Activated CD8-positive, alpha-beta memory T cell treated with anti-CD3 and anti-CD28 coated beads, Interleukin-2, amount 50 U/mL, for 48 hours (primary cell): ENCODE results near the gene ARSI.

Experiments
- DNase-seq: peaks from one replicate; pipeline ENCODE4 v3.0.0-alpha.2; 2020

Gene ARSI

DNA sequence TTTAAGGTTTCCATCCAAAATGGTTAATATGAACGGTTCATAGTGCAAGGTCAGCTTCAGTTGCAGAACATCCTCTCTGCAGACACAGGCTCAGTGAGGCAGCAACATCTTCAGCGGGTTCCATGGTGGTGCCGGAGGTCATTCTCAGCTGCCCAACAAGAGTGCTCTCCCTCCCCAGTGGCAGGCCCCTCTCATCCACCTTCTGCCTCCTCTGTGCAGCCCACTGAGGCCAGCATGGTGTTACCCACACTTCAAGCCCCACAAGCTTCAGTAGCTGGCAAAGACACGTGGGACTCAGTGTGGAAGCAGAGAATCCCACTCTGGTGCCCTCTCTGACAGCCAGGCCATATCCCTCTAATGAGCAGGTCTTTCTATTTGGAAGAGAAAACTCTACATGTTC, 4.1 kb upstream of the ARSI start:
- no peak for DNase-seq

DNA sequence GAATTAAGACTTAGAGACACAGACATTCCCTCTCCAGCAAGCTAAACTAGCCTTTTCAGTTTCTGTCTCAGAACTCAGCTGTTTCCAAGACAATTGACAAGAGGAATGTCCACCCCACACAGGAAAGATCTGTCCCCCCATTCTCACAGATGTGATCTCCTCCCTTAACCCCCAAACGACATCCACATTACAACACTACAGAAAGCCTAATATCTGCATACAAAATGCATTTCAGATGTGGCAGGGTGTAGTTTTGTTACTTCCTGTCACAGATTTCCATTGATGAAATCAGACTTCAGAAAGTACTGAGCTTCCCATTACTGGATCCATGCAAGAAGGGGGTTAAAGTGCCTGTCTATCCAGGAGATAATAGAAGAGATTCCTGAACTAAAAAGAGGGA, 2.9 kb upstream of the ARSI start:
- DNase-seq, result no peak

DNA sequence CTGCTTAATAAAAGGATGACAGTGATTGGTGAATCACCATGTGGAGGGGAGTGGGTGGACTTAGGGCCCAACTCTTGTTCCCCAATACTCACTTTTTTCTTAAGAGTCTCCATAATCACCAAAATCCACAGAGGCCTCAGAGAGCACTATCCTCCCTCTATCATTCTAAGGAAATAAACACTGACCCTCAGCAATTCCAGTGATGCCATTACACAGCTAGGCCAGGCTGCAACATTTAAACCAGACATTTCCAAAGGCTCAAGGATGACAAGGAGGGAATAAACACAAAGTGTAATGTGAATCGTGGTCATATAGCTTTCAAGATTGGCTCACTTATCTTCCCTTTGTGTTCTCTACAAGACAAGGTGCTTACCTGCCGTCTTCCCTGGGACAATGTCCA, 2.4 kb upstream of the ARSI start:
- no peak for DNase-seq

DNA sequence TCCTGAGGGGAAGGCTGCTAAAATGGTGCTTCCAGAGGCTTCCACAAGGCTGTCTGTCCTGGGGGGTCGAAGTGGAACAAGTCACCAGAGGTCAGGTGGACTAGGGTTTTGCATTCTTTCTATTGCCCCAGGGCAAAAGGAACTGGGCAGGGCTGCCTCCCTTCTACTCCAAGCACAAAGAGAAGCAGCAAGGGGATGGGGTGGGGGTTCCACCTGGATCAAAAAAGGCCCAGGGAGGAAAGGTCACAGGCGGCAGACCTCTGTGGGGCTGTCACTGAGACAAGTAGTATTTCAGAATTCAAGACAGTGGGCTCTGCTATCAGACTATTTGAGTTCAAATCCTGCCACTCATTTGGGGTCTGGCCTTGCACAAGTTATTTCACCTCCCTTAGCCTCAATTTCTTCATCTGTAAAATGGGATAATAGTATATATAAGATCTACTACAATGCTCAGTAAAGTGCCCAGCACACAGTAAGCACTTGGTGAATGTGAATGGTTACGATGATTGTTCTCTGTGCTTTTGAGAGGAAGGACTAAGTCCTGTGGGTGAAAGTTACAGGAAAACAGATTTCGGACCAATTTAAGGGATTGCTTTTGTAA, 1.9 kb upstream of the ARSI start:
- DNase-seq, result no peak

DNA sequence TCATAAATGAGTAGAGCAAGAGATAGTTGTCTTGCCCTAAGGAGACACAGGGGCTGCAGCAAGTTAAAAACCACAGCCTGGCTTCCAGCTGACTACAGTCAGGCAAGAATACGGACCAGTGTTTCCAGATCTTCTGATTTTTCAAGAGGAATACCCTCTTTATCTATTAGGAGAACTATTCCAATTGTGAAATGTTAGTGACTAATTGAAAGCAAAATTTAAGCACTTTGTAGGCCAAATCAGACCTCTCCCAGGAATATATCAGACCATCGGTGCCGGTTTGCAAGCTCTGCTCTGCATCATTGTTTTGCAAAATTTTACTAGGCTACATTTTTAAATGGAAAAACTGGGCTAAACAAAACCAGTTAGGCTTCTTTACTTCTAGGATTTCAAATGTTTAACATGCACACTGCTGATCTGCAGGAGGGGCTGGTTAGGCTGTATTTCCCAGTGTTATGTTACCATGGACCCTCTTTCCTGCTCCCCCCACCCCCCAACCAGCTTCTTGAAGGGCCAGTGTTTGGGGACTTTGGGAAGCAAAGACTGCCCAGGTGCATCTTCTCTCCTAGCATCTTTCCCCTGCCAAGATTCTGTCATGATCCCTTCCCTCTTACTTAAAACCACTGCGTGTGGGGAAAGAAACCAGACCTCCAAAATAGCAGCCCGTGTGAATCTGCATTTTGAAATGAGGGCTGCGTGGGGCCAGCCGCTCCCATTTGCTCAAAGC, 1.1 kb upstream of the ARSI start:
- no peak for DNase-seq

DNA sequence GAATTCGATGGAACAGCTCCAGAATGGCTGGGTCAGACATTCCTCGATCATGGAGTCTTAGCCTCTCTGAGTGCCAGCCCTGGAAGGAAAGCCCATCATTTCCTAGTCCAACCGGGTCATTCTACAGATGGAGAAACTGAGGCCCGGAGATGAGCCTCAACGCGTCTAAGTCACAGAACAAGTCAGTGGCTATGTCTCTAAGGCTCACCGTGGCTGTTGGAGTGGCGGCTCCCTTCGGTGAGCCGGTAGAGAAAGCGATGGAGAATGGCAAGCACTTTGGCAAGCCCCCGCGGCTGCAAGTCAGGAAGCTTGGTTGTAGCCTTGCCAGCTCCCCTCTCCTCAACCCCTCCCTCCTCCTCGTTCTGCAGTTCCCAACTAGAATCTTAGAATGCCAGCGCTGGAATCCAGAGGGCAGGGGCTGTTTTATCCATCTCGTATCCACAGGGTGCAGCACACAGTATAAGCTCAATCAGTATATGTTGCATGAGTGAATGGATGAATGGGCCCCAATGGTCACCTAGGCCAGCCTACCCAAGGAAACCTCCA, 438 bp upstream of the ARSI start:
- DNase-seq, result no peak

DNA sequence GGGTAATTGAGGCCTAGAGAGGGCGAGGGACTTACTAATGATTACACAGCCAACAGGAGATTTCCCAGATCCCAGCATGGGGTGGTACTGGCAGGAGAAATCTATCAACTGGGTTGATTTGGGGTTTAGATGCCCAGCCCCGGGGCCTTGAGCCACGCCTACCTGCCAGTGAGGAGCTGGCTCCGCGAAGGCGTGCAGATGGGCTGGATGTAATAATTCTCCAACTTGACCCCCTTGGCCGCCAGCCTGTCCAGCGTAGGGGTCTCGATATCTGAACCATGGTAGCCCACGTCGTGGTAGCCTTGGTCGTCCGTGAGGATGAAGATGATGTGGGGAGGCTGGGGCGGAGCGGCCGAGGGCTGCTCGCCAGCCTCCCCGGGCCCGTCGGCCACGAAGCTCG, 804 bp downstream of the ARSI start:
- DNase-seq, result no peak

DNA sequence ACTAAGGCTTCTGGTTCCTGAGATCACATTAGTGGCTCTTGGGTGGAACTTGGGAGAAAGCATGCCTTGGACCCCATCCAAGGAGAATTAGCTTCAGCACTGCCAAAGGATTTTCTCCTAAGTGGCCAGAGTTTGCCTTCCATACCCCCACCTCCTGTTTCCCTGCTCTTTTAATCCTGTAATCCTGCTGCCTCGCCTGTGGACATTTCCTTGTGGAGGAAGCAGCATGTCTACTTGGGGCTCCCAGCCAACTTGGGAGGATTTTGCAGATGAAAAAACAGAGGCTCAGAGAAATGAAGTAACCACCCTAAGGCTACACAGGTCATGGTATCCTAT, 1.6 kb downstream of the ARSI start:
- no peak for DNase-seq

DNA sequence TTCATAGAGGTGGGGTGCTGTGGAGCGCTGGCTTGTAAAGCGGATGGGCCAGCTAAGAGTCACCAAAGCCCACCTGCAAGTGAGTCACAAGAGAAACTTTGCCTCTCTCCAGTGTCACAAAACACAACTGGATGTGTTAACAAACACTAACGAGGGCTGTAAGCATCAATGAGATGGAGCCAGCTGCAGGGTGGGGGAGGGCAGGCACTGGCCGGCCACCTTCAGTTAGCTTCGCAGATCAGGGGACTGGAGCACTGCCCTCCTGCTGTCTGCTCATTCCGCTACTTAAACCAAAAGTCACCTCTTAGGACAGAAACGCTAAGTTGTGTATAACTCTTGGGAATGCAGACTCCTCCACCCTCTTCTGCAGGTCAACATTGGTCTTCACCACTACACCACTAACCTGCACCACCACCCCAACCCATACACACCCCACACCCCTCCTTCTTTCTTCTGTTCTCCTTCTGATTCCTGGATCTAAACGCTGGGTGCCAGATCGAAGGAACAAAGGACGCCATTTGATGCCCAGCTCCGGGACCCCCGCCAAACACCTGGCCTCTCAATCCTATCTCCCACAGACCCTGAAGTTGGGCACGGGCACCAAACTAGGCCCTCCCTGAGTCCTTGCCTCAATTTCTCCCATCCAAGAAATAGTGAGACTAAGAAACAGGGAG, 2.1 kb downstream of the ARSI start:
- DNase-seq, result no peak

DNA sequence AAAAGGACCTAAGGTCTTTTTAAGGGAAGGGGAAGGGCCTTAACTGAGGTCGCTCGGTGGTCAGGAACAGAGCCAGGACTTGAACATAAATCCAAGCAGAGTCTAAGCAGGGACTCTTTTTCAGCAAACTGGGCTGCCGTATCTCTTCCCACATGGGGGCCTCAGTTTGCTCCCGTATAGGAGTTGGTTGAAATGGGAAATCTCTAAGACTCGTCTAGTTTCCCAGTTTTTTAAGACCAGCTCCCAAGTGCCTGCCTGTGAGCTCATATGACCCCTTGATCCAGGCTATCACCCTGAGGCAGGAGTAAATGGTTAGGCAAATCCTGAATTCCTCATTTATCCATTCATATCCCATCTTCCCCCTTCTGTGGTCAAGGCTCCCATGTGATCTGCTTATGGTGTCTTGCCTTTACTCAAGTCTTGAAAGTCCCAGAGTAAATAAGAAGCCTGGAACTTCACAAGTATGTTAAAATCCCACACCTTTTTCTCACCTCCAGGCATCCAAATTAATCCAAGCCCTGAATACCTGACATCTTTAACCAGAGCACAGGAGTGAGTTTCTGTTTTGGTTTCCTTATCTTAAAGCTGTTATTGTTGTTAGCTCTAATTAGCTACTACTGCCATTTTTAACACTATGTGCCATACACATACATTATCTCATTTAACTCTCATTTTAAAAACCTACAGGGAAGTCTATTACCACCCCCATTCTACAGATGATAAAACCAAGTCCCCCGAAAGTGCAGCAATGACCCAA, 3.0 kb downstream of the ARSI start:
- no peak for DNase-seq

DNA sequence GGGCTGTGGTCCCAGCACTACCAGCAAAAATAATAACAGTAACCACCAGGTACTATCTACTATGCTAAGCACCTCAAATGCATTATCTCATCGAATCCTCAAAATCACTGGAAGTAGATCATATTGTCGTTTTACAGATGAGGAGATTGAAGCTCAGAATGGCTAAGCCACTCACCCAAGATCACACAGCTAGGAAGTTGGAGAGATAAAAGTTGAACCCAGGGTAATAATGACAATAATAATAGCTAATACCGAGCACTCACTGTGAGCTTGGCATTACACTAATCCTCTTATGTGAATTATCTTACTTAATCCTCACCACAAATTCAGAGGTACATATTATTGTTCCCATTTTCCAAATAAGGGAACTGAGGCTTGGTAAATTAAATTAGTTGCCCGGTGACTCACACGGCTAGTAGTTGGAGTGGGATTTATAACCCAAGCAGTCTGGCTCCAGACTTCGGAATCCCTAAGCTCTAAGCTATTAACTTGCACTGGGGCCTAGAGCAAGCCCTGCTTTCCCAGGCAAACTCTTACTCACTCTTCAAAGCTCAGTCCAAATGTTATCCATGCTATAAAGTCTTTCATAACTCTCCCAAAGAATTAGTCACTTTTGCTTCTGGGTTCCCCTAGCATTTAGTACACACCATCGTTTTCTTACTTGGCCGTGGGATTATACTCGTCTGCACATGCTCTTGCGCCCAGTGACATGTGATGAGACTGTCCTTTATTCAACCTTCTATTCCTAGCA, 3.8 kb downstream of the ARSI start:
- no peak for DNase-seq

DNA sequence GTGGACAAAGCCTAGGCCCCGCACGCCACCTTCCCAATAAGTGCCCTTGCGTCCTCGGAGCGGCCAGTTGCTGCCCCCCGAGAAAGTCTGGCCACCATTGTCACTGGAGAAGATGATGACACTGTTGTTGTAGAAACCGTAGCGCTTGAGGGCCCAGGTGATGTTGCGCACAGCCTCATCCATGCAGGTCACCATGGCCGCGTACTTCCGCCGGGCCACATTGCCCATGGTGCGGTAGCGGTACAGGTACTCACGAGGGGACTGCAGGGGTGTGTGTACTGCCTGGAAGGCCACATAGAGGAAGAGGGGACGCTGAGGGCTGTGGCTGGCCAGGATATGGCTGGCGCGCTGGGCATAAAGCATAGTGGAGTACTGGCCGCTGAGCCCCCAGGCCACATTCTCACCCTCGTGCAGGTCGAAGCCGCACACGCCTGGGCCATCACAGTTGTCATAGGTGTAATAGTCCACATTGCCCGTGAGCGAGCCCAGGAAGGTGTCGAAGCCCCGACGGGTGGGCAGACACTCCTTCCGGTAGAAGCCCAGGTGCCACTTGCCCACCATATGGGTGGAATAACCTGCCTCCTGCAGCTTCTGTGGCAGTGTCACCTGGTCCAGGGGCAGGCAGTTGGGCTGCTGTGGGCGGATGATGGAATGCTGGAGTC, 4.6 kb downstream of the ARSI start:
- DNase-seq, result no peak

DNA sequence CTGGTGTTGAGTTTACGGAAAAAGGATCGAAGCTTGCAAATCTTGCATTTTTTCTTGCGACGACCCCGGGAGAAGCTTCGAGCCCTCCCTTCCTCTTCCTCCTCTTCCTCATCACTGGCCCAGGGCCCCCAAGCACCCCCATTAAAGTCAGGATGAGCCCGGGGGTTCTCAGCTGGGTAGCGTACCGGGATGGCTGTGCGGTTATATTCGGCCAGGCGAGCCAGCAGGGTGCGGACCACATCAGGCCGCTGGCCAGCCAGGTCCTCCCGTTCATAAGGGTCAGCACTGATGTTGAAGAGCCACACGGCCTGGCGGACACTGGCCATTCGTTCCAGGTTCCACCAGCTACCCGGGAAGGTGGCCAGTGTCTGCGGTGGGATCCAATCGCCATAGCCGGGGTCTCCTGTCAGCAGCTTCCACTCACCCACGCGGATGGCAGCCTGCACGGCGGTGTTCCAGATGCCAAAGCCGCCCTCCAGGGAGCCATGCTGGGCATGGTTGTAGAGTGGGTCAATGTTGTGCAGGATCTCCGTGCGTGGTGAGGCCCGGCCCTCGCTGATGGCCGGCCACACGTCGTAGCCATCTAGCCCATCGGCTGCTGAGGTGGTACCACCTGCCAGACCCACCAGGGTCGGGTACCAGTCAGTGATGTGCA, 5.3 kb downstream of the ARSI start:
- no peak for DNase-seq

DNA sequence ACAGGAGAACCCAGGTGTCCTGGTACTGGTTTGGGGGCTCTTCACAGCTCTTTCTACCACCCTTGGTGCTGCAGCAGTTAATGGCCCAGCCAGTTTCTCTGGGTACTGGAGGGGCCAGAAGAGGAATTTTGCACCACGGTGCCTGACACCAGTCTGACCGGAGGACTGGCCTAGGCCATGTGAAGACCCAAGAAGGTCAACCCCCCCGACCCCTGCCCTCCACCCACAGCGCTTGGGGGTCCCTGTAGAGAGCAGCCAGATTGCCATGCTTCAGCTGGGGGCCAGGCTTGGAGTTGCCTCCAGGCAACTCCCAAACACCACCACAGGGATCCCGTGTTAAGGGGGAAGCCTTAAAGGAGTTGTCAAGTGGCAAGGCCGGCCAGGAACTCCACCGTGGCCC, 6.2 kb downstream of the ARSI start:
- no peak for DNase-seq

DNA sequence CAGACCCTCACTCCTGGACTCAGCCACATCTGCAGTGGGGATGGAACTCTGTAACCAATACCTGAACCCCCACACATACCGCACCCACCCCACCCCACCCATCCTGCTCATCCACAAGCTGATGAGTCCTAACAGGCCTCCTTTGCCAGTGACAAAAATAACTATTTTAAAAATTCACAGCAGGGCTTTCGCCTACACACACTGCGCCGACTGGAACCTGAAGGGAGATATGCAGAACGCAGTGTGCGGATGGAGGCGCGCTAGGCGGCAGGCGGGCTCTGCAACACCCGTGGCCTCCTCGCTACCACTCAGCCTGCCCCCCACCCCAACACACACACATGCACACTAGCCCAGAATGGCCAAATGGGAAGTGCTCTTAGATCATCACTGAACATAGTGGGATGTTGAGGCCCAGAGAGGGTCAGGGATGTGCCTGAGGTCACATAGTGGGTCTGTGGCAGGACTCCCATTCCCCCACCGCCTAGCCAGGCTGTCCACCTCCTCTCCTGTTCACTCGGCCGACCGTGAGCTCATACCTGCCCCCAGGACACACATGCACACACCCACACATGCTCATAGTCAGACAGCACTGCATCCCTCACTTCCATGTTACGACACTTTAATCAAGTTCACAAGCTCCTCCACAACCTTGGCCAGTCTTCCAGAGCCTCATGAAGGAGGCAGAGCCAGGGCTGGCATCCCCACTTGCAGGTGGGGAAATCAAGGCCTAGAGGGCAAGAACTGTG, 6.8 kb downstream of the ARSI start:
- DNase-seq, result no peak

DNA sequence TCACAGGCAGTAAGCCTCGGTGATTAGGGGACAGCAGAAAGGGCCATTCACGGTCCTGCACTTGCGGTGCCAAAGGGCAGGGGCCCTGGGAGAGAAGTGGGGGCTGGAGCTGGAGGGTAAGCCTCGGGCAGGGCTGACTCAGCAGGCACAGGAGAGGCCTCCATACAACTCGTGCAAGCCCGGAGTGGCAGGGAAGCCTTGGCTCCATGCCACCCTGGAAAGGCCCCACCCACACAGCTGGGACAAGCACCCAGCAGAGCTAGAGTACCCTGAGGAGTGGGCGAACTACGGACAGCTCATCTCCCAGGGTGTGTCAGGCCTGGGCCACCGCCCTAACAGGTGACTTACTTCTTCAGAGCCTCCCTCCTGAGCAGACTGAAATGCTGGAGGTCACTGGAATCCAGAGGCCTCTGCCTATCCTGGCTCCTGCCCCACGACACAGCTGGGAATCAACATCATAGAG, 7.5 kb downstream of the ARSI start:
- DNase-seq, result no peak

DNA sequence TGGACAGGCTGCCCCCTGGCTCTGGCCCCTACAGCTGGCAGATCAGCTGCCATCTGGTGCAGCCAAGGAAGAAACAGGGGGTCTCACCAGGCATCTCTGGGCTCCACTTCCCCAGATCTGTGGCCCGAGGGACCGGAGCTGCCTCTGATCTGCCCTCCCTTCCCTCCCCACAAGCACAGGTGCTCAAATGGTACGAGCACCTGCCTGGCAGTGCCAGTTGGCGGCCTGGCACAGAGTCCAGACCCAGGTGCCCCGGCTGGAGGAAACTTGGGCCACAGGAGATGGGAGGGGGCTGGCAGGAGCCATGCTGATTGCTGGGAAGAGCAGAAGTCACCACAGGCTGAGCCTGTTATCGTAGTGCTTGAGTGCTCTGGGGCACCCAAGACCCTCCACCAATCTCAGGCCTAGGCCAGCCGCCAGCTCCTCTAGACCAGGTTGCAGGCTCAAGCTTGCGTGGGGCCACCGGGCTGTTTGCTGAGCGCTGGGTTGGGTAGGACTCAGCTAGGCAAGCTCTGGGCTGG, 8.1 kb downstream of the ARSI start:
- no peak for DNase-seq

DNA sequence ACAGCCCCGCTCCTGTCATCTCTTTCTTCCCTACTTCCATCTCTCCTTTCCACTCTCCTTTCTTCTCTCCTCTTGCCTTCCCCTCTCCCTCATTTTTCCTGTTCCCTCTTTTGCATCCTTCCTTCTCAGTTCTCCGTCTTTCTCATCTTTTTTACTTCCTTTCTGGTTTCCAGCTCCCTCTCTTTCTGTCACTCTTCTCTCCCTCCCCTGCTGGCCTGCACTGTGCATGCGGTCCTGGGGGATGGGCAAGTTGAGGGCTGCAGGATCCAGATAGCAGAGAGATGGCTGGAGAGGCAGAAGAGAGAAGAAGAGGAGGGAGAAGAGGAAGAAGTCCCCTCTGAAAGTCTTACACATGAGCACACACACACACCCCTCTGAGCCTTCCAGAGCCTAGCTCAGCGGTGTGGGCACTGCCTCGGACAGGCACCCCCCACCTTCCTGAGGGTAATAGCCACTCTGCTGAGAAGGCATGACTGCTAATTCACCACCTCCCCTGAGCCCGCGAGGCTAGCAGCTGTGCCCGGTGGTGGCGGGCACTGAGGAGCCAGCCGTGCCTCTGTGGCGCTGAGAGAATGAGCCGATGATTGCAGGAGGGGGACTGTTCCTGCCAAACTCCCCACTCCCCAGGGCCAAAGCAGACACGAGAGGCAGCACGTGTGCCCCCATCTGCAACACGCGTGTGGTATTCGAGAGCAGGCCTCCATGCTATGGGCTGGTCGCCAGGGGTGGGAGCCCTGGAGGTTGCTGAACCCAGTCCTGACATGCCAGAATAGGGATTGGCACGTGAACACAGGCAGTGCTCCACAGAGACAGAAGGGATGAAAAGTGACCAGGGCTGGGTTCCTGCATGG, 9.4 kb downstream of the ARSI start:
- no peak for DNase-seq
